KMS-11 (cell line): ENCODE data around the gene STK11IP.

Source experiments
- H2AFZ ChIP-seq: fragments of 200-600 bp; sonication (generic); 2 replicates; pipeline ENCODE4 v1.6.1; 2016; ENCODE audit warnings: antibody characterized with exemption, mixed run types, low read depth
- H3K27ac ChIP-seq: fragments of 200-600 bp; sonication (generic); 2 replicates; pipeline ENCODE4 v1.6.1; 2016; ENCODE audit warnings: mild to moderate bottlenecking, mixed run types
- H3K27me3 ChIP-seq: fragments of 200-600 bp; sonication (generic); 2 replicates; pipeline ENCODE4 v1.6.1; 2017; ENCODE audit warnings: mild to moderate bottlenecking, low read depth, mixed run types, moderate library complexity; ENCODE audit not compliant: insufficient read depth
- H3K36me3 ChIP-seq: fragments of 200-600 bp; sonication (generic); 2 replicates; pipeline ENCODE4 v1.6.1; 2017; ENCODE audit warnings: mild to moderate bottlenecking, mixed run types; ENCODE audit not compliant: insufficient read depth
- H3K4me1 ChIP-seq: fragments of 200-600 bp; sonication (generic); 2 replicates; pipeline ENCODE4 v1.6.1; 2016; ENCODE audit warnings: mild to moderate bottlenecking, low read depth, mixed run types; ENCODE audit not compliant: poor library complexity, severe bottlenecking
- H3K4me2 ChIP-seq: fragments of 200-600 bp; sonication (generic); 2 replicates; pipeline ENCODE4 v1.7.0; 2016; ENCODE audit warnings: mild to moderate bottlenecking, mixed run types
- H3K4me3 ChIP-seq: fragments of 200-600 bp; sonication (generic); IDR thresholded peaks from 2 replicates; pipeline ENCODE4 v1.6.1; 2017; ENCODE audit warnings: low read depth, low read length, mixed read lengths; ENCODE audit not compliant: insufficient read depth
- H3K79me2 ChIP-seq: fragments of 200-600 bp; sonication (generic); 2 replicates; pipeline ENCODE4 v1.6.1; 2016; ENCODE audit warnings: low read depth, mixed run types; ENCODE audit not compliant: insufficient read depth
- H3K9ac ChIP-seq: fragments of 200-600 bp; sonication (generic); 2 replicates; pipeline ENCODE4 v1.6.1; 2016; ENCODE audit warnings: mild to moderate bottlenecking, mixed run types
- H4K20me1 ChIP-seq: fragments of 200-600 bp; sonication (generic); 2 replicates; pipeline ENCODE4 v1.6.1; 2016; ENCODE audit warnings: mild to moderate bottlenecking, mixed run types; ENCODE audit not compliant: insufficient read depth
- TF ChIP-seq, protein P1 (sequence below): fragments of 200-600 bp; sonication (generic); conservative IDR thresholded peaks from 2 replicates; pipeline ENCODE4 v1.6.1; 2017; ENCODE audit warnings: low read depth, mild to moderate bottlenecking, antibody characterized with exemption, low read length, moderate library complexity, mixed read lengths

The STK11IP gene

GRCh38 chr2:219613461-219614070 is 15.9 kb downstream of the STK11IP start:
- TF ChIP-seq, protein P1, sequence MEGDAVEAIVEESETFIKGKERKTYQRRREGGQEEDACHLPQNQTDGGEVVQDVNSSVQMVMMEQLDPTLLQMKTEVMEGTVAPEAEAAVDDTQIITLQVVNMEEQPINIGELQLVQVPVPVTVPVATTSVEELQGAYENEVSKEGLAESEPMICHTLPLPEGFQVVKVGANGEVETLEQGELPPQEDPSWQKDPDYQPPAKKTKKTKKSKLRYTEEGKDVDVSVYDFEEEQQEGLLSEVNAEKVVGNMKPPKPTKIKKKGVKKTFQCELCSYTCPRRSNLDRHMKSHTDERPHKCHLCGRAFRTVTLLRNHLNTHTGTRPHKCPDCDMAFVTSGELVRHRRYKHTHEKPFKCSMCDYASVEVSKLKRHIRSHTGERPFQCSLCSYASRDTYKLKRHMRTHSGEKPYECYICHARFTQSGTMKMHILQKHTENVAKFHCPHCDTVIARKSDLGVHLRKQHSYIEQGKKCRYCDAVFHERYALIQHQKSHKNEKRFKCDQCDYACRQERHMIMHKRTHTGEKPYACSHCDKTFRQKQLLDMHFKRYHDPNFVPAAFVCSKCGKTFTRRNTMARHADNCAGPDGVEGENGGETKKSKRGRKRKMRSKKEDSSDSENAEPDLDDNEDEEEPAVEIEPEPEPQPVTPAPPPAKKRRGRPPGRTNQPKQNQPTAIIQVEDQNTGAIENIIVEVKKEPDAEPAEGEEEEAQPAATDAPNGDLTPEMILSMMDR = no peak
- H3K9ac ChIP-seq = no peak overlapping the region
- no peak overlapping the region for H3K4me2 ChIP-seq
- H3K36me3 ChIP-seq = no peaks in the 10 kb centered on the region
- H3K79me2 ChIP-seq = no peaks in the 10 kb centered on the region
- no peaks in the 10 kb centered on the region for H3K4me1 ChIP-seq
- no peaks in the 10 kb centered on the region for H4K20me1 ChIP-seq
- no peaks in the 10 kb centered on the region for H3K27me3 ChIP-seq
- no peak overlapping the region for H2AFZ ChIP-seq
- H3K27ac ChIP-seq = no peak overlapping the region
- no peak overlapping the region for H3K4me3 ChIP-seq

GRCh38 chr2:219614076-219614860 is 16.6 kb downstream of the STK11IP start:
- H3K27ac ChIP-seq = no peak overlapping the region
- H3K9ac ChIP-seq = no peak overlapping the region
- H3K4me3 ChIP-seq = no peak overlapping the region
- no peak overlapping the region for H3K4me2 ChIP-seq
- no peaks in the 10 kb centered on the region for H4K20me1 ChIP-seq
- no peaks in the 10 kb centered on the region for H3K36me3 ChIP-seq
- H3K4me1 ChIP-seq = no peaks in the 10 kb centered on the region
- H3K79me2 ChIP-seq = no peaks in the 10 kb centered on the region
- TF ChIP-seq, protein P1 = no peak
- H3K27me3 ChIP-seq = no peaks in the 10 kb centered on the region
- H2AFZ ChIP-seq = no peak overlapping the region

DNA sequence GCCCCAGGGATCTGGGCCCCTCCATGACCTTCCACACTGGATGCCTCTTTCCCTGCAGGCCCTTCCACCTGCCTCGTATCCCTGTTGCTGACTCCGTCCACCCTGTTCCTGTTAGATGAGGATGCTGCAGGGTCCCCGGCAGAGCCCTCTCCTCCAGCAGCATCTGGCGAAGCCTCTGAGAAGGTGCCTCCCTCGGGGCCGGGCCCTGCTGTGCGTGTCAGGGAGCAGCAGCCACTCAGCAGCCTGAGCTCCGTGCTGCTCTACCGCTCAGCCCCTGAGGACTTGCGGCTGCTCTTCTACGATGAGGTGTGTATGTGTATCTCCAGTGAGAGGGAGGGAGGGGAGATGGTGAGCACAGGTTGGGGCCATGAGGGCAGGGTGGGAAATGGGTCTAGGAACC is 17.4 kb downstream of the STK11IP start:
- no peak overlapping the region for H3K4me2 ChIP-seq
- no peaks in the 10 kb centered on the region for H3K79me2 ChIP-seq
- H4K20me1 ChIP-seq = no peaks in the 10 kb centered on the region
- no peaks in the 10 kb centered on the region for H3K27me3 ChIP-seq
- H3K27ac ChIP-seq = no peak overlapping the region
- no peak overlapping the region for H2AFZ ChIP-seq
- no peak overlapping the region for H3K4me3 ChIP-seq
- no peaks in the 10 kb centered on the region for H3K36me3 ChIP-seq
- TF ChIP-seq, protein P1 = no peak
- no peak overlapping the region for H3K9ac ChIP-seq
- H3K4me1 ChIP-seq = no peaks in the 10 kb centered on the region

DNA sequence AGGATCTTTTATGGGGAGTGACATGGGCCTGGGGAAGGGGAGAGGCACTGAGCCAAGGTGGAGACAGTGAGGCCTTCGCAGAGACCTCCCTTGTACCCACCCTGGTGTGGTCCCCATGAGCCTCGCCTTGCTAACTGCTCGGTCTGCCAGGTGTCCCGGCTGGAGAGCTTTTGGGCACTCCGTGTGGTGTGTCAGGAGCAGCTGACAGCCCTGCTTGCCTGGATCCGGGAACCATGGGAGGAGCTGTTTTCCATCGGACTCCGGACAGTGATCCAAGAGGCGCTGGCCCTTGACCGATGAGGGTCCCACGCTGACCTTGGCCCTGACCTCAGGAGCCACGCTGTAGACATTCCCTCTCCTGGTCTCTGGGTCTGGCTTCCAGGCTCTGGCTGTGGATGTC is 18.2 kb downstream of the STK11IP start:
- no peaks in the 10 kb centered on the region for H3K27me3 ChIP-seq
- no peaks in the 10 kb centered on the region for H4K20me1 ChIP-seq
- no peak overlapping the region for H2AFZ ChIP-seq
- TF ChIP-seq, protein P1 = no peak
- no peak overlapping the region for H3K27ac ChIP-seq
- no peaks in the 10 kb centered on the region for H3K36me3 ChIP-seq
- H3K4me1 ChIP-seq = no peaks in the 10 kb centered on the region
- no peak overlapping the region for H3K9ac ChIP-seq
- H3K4me3 ChIP-seq = no peak overlapping the region
- H3K79me2 ChIP-seq = no peaks in the 10 kb centered on the region
- no peak overlapping the region for H3K4me2 ChIP-seq
